DOHH2 (cell line): ENCODE results near the gene MRPS2.

Experiments used
- H3F3A ChIP-seq: fragments of 200-600 bp; sonication (generic), shearing (Covaris generic); 2 replicates; pipeline ENCODE4 v1.6.0; 2016; ENCODE audit warnings: antibody characterized with exemption, mild to moderate bottlenecking; ENCODE audit not compliant: control insufficient read depth, insufficient read depth
- H3K27ac ChIP-seq: fragments of 200-600 bp; sonication (generic); 2 replicates; pipeline ENCODE4 v1.5.1; 2014; ENCODE audit warnings: low read depth, mild to moderate bottlenecking, low read length, moderate library complexity
- H3K27me3 ChIP-seq: fragments of 200-600 bp; sonication (generic); 2 replicates; pipeline ENCODE4 v1.6.1; 2014; ENCODE audit warnings: mild to moderate bottlenecking, low read length, mixed read lengths; ENCODE audit not compliant: control insufficient read depth
- H3K36me3 ChIP-seq: fragments of 200-600 bp; sonication (generic); 2 replicates; pipeline ENCODE4 v1.6.1; 2014; ENCODE audit warnings: mild to moderate bottlenecking, low read length, moderate library complexity, mixed read lengths; ENCODE audit not compliant: control insufficient read depth
- H3K4me1 ChIP-seq: fragments of 200-600 bp; sonication (generic); 2 replicates; pipeline ENCODE4 v1.6.1; 2014; ENCODE audit warnings: mild to moderate bottlenecking, low read length, mixed read lengths; ENCODE audit not compliant: control insufficient read depth
- H3K4me2 ChIP-seq: fragments of 200-600 bp; sonication (generic); 2 replicates; pipeline ENCODE4 v1.6.0; 2014; ENCODE audit warnings: mild to moderate bottlenecking, low read length, moderate library complexity
- H3K4me3 ChIP-seq: fragments of 200-600 bp; sonication (generic); 2 replicates; pipeline ENCODE4 v1.5.1; 2014; ENCODE audit warnings: mild to moderate bottlenecking, low read length, mixed read lengths
- H3K79me2 ChIP-seq: fragments of 200-600 bp; sonication (generic); 2 replicates; pipeline ENCODE4 v1.6.1; 2014; ENCODE audit warnings: mild to moderate bottlenecking, low read length, mixed read lengths; ENCODE audit not compliant: control insufficient read depth
- H3K9me2 ChIP-seq: fragments of 200-600 bp; sonication (generic); replicated peaks from 2 replicates; pipeline ENCODE4 v1.6.1; 2014; ENCODE audit warnings: mild to moderate bottlenecking, low read length, mixed read lengths; ENCODE audit not compliant: control insufficient read depth
- H3K9me3 ChIP-seq: fragments of 200-600 bp; sonication (generic); 2 replicates; pipeline ENCODE4 v1.6.1; 2014; ENCODE audit warnings: antibody characterized with exemption, low read length, mixed read lengths; ENCODE audit not compliant: control insufficient read depth, insufficient read depth
- H4K20me1 ChIP-seq: fragments of 200-600 bp; sonication (generic); 2 replicates; pipeline ENCODE4 v1.6.0; 2014; ENCODE audit warnings: low read depth, mild to moderate bottlenecking, antibody characterized with exemption, low read length, moderate library complexity; ENCODE audit not compliant: control insufficient read depth, insufficient read depth
- EZH2phosphoT487 ChIP-seq: fragments of 200-600 bp; sonication (generic); IDR thresholded peaks from 2 replicates; pipeline ENCODE4 v1.6.1; 2017; ENCODE audit warnings: borderline replicate concordance, mild to moderate bottlenecking, antibody characterized with exemption, low read length, moderate library complexity, mixed read lengths
- TF ChIP-seq, protein P1 (sequence below): fragments of 200-600 bp; sonication (generic); IDR thresholded peaks from one replicate; pipeline ENCODE4 v1.5.1; 2014; ENCODE audit warnings: antibody characterized with exemption, mild to moderate bottlenecking, low read depth, low read length; ENCODE audit not compliant: poor library complexity, severe bottlenecking

Gene MRPS2

DNA sequence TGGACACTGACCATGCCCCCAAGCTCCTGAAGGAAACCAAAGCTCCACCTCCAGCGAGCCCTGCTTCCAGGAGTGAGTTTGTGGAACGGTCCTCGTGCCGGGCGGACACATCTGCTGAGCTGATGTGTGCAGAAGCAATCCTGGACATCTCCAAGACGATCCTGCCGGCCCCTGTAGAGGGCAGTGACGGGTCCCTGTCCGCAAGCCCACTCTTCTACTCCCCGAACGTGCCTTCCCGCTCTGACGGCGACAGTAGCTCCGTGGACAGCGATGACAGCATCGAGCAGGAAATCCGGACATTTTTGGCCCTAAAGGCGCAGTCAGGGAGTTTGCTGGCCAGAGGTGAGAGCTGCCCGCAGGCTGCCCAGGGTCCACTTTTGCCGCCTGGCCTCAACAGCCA lies 14.7 kb upstream of the MRPS2 start:
- Histone ChIP-seq H3K4me2 (no peak overlapping the region), H3K36me3 (no peaks in the 10 kb centered on the region), H4K20me1 (no peaks in the 10 kb centered on the region), H3K9me2 (no peaks in the 10 kb centered on the region), H3K79me2 (no peaks in the 10 kb centered on the region), H3K9me3 (no peaks in the 10 kb centered on the region), H3F3A (no peaks in the 10 kb centered on the region), H3K27ac (no peak overlapping the region), H3K4me3 (no peak overlapping the region), H3K4me1 (0 out of 2 replicates have a peak, but pooled peaks cover 3% of the 10 kb centered on the region), H3K27me3 (peaks cover 18% of the 10 kb centered on the region)
- no peak for TF ChIP-seq EZH2phosphoT487
- TF ChIP-seq, protein P1, sequence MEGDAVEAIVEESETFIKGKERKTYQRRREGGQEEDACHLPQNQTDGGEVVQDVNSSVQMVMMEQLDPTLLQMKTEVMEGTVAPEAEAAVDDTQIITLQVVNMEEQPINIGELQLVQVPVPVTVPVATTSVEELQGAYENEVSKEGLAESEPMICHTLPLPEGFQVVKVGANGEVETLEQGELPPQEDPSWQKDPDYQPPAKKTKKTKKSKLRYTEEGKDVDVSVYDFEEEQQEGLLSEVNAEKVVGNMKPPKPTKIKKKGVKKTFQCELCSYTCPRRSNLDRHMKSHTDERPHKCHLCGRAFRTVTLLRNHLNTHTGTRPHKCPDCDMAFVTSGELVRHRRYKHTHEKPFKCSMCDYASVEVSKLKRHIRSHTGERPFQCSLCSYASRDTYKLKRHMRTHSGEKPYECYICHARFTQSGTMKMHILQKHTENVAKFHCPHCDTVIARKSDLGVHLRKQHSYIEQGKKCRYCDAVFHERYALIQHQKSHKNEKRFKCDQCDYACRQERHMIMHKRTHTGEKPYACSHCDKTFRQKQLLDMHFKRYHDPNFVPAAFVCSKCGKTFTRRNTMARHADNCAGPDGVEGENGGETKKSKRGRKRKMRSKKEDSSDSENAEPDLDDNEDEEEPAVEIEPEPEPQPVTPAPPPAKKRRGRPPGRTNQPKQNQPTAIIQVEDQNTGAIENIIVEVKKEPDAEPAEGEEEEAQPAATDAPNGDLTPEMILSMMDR: no peak

DNA sequence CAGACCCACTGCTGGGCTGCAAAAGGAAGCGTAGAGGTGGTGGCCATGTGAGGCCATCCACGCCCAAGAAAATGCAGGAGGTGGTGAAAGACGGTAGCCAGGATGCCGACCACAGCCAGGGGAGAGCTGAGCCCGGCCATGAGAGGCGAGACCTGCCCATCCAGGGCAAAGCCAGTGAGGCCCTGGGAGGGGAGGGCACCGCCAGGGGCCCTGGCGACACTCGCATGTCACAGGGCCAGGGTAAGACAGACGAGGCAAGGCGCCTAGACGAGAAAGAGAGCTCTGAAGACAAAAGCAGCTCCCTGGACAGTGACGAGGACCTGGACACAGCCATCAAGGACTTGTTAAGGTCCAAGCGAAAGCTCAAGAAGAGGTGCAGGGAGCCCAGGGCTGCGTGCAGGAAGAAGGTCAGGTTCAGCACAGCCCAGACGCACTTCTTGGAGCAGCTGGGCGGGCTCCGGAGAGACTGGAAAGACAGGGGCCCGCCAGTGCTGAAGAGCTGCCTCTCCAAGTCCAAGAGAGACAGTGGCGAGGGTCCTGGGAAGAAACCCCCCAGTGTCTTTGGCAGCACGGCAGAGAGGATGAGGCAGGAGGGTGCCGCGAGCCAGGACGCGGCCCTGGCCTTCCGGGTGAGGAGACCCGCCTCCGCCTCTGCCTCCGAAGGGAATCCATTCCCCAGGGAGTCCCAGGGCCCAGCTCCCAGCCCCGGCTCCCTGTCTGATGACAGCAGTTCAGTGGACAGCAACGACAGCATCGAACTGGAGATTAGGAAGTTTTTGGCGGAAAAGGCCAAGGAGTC lies 14.0 kb upstream of the MRPS2 start:
- Histone ChIP-seq H3K9me3 (no peaks in the 10 kb centered on the region), H3K4me2 (no peak overlapping the region), H4K20me1 (no peaks in the 10 kb centered on the region), H3F3A (no peaks in the 10 kb centered on the region), H3K4me1 (0 out of 2 replicates have a peak, but pooled peaks cover 3% of the 10 kb centered on the region), H3K36me3 (no peaks in the 10 kb centered on the region), H3K27ac (no peak overlapping the region), H3K79me2 (no peaks in the 10 kb centered on the region), H3K4me3 (no peak overlapping the region), H3K9me2 (no peaks in the 10 kb centered on the region), H3K27me3 (peaks cover 12% of the 10 kb centered on the region)
- no peak for TF ChIP-seq EZH2phosphoT487
- TF ChIP-seq, protein P1: no peak

DNA sequence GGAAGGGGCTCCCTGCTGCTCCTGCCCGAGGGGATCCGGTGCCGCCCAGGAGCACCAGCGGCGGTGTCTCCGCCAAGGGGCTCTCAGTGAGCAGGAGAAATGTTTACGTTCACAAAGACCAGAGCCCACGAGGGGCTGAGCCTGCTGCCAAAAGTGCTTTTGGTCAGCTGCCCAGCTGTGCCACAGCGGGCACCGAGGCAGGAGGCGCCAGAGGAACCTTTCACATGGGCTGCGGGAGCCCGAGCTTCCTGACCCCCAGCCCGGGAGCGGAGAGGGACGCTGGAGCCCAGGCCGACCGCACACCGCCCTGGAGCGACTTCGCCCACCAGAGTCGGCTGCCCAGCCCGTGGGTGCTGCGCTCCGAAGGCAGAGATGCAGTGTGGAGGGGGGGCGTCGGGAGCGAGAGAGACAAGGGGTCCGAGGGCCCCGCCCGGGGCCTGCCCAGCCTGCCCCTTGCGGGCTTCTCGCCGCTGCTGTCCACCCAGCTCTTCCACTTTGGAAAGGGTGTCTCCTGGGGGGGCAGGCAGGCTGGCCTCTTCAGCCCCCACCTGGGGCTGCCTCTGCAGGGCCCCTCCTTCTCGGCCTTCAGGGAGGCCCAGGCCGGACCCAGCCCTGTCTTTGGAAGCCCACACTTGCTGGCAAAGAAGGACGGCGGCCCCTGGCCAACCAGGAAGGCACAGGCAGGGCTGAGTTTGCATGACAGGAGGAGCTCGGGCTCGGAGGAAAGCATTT lies 13.0 kb upstream of the MRPS2 start:
- Histone ChIP-seq H3K9me2 (no peaks in the 10 kb centered on the region), H3K27ac (no peak overlapping the region), H4K20me1 (no peaks in the 10 kb centered on the region), H3F3A (no peaks in the 10 kb centered on the region), H3K27me3 (peaks cover 6% of the 10 kb centered on the region), H3K79me2 (no peaks in the 10 kb centered on the region), H3K4me2 (no peak overlapping the region), H3K36me3 (no peaks in the 10 kb centered on the region), H3K9me3 (no peaks in the 10 kb centered on the region), H3K4me3 (no peak overlapping the region), H3K4me1 (no peaks in the 10 kb centered on the region)
- TF ChIP-seq EZH2phosphoT487: no peak
- TF ChIP-seq, protein P1: no peak
